Activated T-cell treated with anti-CD3 and anti-CD28 coated beads for 24 hours (primary cell): Measurements from ENCODE around the gene SCCPDH.
A peak's percentile ranks its signal among the peaks of the same experiment; 100 is the strongest.

Source experiments
- DNase-seq: peaks from one replicate; pipeline ENCODE4 v3.0.0-alpha.2; 2020; ENCODE audit warnings: low read depth

The SCCPDH gene

GRCh38 chr1:246750752-246751151 is 26.5 kb downstream of the SCCPDH start:
- no peak for DNase-seq

DNA sequence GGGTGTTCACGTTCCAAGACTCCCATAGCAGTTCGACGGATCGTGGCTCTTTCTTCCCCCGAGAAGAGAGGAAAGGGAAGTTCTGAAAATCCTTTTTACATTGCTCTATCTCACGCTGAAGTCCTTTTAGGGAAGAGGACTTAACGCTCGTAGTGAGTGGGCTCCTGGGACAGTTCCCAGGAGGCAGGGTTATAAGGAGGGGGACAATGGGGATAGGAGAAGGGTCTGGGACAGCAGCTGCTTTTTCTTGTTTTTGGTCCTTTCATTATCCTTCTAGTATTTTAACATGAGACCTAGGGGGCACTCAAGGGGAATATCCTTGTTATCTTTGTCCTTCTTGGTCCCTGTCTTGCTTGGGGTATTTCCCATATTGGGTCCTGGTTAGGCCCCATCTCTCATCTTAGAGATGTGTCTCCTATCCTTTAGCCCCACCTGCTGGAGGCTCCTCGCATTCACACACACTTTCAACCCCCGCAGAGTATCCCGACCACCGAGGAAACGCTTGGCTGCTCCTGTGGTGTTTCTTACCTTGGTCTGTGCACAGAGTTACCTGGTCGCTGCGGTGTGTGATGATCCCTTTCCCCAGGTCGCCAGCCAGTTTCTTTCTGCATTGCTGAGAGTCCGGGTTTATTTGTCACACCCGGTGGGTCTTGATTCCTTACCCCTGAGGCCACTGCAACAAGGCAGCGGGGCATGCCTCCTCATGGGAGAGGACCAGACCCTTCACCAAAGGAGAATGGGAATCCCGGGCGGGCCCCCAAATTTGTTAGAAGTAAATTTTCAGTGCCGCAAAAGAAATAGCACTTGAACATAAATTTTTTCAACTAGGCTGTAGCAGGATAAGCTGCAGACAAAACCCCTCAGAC is 29.7 kb downstream of the SCCPDH start:
- DNase-seq: peak; percentile 41

GRCh38 chr1:246755419-246755818 is 31.2 kb downstream of the SCCPDH start:
- DNase-seq: no peak

DNA sequence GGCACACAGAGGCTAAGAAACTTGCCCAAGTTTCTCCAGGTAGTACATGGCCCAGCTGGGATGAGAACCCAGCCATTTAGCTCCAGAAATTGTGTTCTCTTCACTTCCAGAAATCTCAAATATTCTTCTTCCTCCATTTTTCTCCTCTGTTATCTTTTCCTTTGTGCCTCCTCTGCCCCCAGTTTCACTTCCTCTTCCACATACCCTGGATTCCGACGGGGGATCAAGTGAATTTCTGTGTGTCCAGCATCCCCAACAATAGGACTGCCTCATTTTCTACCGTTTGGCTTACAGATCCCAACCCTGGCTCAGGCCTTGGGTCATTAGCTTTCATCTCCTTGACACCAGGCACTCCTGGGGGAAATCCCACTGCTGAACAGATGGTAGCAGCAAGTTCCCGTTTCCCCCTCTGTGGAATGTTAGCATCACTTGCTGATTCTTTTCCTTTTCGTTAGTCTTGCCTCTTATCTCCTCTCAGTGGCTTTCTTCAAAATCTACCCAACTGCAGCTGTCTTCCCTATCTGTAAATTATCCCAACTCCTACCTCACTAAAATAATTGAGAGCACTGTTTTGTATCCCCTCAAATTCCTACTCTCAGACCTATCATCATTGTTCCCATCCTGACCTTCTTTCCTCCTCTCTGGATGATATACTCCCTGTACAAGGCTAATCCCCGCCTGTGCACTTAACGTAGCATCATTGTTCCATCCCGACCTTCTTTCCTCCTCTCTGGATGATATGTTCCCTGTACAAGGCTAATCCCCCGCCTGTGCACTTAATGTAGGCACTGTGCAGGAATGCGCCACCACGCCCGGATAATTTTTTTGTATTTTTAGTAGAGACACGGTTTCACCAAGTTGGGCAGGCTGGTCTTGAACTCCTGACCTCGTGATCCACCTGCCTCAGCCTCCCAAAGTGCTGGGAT is 36.5 kb downstream of the SCCPDH start:
- DNase-seq: no peak

GRCh38 chr1:246761396-246761795 is 37.2 kb downstream of the SCCPDH start:
- no peak for DNase-seq

DNA sequence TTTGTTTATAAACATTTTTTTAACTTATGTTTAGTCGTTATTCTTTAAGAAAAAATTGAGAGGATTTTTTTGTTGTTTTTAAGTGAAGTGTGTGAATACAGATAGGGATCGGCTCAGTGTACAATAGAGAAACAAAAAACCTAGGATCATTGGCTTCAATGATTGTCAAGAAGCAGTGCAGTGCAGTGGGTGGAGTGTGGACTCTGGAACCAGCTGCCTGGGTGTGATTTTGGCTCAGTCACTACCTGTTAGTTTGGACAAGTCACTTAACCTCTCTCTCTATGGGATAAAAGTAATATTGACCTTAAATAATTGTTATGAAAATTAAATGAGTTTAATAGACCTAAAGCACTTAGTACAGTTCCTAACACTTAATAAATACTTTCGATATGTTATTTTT is 41.3 kb downstream of the SCCPDH start:
- DNase-seq: no peak

DNA sequence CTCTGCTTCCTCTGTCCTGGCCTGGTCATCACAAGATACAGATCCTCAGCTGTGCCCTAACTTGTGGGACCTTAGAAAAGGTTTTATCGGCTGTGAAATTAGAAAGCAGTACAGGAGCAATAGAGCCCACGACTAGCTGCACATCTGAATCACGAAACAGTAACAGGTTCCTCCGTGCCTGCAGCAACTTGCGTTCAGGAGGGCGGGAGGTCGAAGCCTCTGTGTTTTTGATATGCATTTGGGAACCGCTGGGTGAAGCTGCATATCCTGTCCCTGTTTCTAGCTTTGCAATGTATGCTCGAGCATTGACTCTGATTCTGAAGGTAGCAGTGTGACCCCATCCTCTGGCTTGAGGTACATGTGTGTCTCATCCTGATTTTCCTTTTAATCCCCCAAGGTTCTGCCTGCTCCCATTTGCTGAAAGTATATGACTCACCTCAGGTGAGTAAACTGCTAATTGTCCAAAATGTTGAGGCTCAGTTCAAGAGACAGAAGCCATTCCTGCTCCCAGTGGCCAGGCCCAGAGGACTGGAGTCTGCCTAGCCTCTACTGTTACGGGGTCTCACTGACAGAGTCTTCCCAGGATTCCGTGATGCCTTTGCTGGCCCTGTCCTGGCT is 44.3 kb downstream of the SCCPDH start:
- DNase-seq: no peak

DNA sequence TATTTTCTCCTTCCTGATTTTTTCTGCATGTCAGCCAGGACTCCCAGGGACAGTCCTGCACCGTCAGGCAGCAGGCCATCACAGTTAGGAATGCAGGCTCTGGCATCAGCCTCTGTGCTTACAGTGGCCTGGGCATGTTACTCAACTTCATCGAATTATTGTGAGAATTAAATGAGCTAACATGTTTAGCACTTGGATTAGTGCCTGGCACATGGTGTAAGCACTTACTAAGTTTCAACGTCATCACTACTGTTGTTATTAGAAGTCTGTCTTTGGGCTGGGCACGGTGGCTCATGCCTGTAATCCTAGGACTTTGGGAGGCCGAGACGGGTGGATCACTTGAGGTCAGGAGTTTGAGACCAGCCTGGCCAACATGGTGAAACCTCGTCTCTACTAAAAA is 45.1 kb downstream of the SCCPDH start:
- no peak for DNase-seq

GRCh38 chr1:246771366-246771765 is 47.2 kb downstream of the SCCPDH start:
- DNase-seq: no peak

DNA sequence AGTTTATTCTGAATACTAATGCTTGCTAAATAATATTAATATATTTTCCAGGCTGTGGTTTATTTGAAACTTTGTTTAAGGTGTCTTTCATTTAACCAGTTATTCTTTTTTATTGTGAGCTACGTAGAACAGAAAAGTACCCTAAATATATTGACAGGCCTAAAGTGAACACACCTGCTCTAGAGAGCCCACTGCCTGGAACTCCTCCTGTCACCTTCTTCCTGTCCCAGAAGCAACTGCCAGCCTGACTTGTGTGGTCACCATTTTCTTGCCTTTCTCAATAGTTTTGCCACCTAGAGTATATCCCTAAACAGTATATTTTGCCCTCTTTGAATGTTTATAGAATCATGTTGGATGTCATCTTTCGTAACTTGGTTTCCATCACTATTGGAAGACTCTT is 48.5 kb downstream of the SCCPDH start:
- no peak for DNase-seq

GRCh38 chr1:246773213-246773641 is 49.0 kb downstream of the SCCPDH start:
- no peak for DNase-seq

GRCh38 chr1:246775531-246776385 is 51.5 kb downstream of the SCCPDH start:
- no peak for DNase-seq

- no peak for DNase-seq
Measured at GRCh38 chr1:246776923-246777322, 52.7 kb downstream of the SCCPDH start.

DNA sequence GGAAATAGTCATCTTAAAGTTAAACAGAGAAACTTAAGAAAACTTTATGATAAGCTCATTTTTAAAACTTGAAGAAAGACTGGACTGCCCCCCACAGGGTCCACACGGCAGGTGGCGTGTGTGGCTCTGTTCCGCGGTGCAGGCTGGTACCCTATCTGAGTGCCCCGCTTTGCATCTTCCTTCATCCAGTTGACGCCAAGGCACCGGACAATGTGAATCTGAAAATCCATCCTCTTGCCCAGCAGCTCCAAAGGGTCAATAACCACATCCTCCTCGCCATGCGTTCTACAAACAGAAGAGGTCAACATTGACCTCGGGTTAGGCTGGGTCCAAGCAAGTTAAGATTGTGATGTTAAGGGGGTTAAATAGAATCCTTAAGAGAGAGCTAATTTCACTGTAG is 54.5 kb downstream of the SCCPDH start:
- DNase-seq: no peak

DNA sequence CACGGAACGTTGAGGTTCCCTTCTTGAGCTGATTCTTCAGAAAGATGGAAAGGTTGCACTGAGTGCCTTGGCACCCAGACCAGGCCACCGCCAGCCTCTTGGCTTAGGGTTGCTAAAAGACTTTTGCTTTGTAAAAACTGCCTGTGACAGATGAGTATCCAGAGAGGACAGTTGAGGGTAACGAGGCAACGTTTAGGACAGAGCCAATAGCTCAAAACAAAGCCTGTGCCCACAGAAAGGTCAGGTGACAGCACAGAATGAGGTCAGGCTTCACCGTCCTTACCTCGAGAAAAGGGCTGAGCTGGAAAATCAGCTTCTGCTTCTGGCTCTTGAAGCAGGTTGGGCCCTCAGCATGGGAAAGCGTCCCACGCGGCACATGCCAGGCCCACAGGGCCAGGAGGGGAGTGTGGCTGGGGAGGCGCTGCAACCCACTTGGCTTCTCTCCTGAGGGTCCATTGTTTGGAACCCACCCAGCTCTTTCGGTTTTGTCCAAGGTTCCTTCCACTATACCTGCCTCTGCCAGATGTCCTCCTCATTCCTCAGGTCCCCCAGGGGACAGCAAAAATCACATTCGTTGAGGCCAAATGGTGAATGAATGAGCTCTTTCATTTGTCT is 55.5 kb downstream of the SCCPDH start:
- no peak for DNase-seq

- DNase-seq: no peak
Measured at GRCh38 chr1:246780264-246780663, 56.1 kb downstream of the SCCPDH start.

DNA sequence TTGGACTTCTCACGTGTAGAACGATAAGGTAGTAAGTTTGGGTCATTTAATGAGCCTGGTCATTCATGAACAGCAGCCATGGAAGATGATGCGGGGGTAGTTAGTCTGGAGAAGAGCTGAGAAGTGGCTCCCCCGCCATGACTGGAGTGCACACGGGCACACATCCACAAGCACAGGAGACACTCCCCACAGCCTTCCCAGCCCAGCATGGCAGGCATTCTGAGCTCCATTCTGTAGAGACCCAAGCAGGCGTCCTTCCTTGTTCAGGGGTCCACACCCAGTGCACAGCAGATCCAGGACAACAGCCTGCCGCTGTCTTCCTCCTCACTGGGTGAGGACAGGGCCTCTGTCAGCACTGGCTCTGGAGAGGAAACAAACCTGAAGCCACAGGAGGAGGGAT is 57.0 kb downstream of the SCCPDH start:
- no peak for DNase-seq

GRCh38 chr1:246782120-246782900 is 58.1 kb downstream of the SCCPDH start:
- DNase-seq: no peak

- no peak for DNase-seq
Measured at GRCh38 chr1:246784621-246785493, 60.6 kb downstream of the SCCPDH start.
